ENCODE results near the gene FAM13B. TPM values are rescaled to one million over a fixed set of nuclear protein-coding genes. Genes with fewer than 3 reads are reported as not detected.

The FAM13B gene
- total and polyA plus RNA-seq, 9 of the 15 experiments (the other 6 are each of a cell fraction or from before 2014, with no cell fraction given) = 2.3 to 21.6 (median 14.1) TPM

GRCh38 chr5:137997726-137998213, 35.1 kb downstream of the FAM13B start (continued):
- peak; percentile 60 for TF ChIP-seq TAF1 (IDR thresholded peaks at IDR 0.05; ENCODE audit: control insufficient read depth, extremely low read depth, insufficient read depth, low read length, severe bottlenecking)
- peak; percentile 75 for TF ChIP-seq MAFF (IDR thresholded peaks at IDR 0.05; ENCODE audit: low read length)
- TF ChIP-seq NRF1 (conservative IDR thresholded peaks at IDR 0.05 in 1 of 2, IDR thresholded peaks at IDR 0.05 in 1 of 2) = peak; percentile 50 to 63; a peak in 3 of 4 replicates
- no peak for TF ChIP-seq E2F8 (IDR thresholded peaks at IDR 0.05; ENCODE audit: low read depth, partially characterized antibody)
- TF ChIP-seq ARHGAP35 (IDR thresholded peaks at IDR 0.05; ENCODE audit: partially characterized antibody) = no peak
- no peak for TF ChIP-seq HMGN3 (IDR thresholded peaks at IDR 0.05; ENCODE audit: borderline replicate concordance, extremely low read depth, insufficient read length, low read depth, low read length)
- TF ChIP-seq MTA3 (IDR thresholded peaks at IDR 0.05; ENCODE audit: borderline replicate concordance) = no peak
- TF ChIP-seq ZBTB11 (CRISPR knock-in tag; IDR thresholded peaks at IDR 0.05) = peak in 1 of 3 experiments; percentile 63; a peak in 2 of 6 replicates
- no peak for TF ChIP-seq SIRT6 (IDR thresholded peaks at IDR 0.05; ENCODE audit: low read depth, low read length)
- TF ChIP-seq KAT7 (CRISPR knock-in tag; IDR thresholded peaks at IDR 0.05; ENCODE audit: borderline replicate concordance) = no peak
- TF ChIP-seq NUFIP1 (IDR thresholded peaks at IDR 0.05; ENCODE audit: partially characterized antibody) = peak; percentile 18
- no peak for TF ChIP-seq ZNF589 (CRISPR knock-in tag; IDR thresholded peaks at IDR 0.05; ENCODE audit: low read depth)
- TF ChIP-seq MECOM (CRISPR knock-in tag; IDR thresholded peaks at IDR 0.05) = no peak
- no peak for TF ChIP-seq MAX (CRISPR knock-in tag; IDR thresholded peaks at IDR 0.05)
- no peak for TF ChIP-seq NR2C2 (CRISPR knock-in tag; IDR thresholded peaks at IDR 0.05)
- no peak for TF ChIP-seq NR2C2 (tag; IDR thresholded peaks at IDR 0.05)
- TF ChIP-seq ETS2 (tag; IDR thresholded peaks at IDR 0.05; ENCODE audit: borderline replicate concordance, poor library complexity, severe bottlenecking) = no peak
- TF ChIP-seq ZBTB34 (CRISPR knock-in tag; IDR thresholded peaks at IDR 0.05) = no peak
- TF ChIP-seq RAD21 (CRISPR knock-in tag; conservative IDR thresholded peaks at IDR 0.05 in 1 of 2, IDR thresholded peaks at IDR 0.05 in 1 of 2) = no peak
